Mammary epithelial cell (primary cell): ENCODE measurements around the gene SEC14L5.

ENCODE experiments used
- EZH2 ChIP-seq: IDR thresholded peaks from 2 replicates; pipeline ENCODE4 v1.6.1; 2012; ENCODE audit warnings: low read length, inconsistent platforms, borderline replicate concordance
- TF ChIP-seq, protein P1 (sequence below), 2 donors: IDR thresholded peaks in 1 of 2; conservative IDR thresholded peaks in 1 of 2; 2 replicates each; pipeline ENCODE4 v1.5.1; 2011 to 2012; ENCODE audit warnings: inconsistent platforms in 2 of 2, low read length in 2 of 2, mild to moderate bottlenecking in 2 of 2, control low read depth in 1 of 2, low read depth in 1 of 2; ENCODE audit not compliant: insufficient read depth in 1 of 2; ENCODE audit errors: extremely low read depth in 1 of 2

DNA sequence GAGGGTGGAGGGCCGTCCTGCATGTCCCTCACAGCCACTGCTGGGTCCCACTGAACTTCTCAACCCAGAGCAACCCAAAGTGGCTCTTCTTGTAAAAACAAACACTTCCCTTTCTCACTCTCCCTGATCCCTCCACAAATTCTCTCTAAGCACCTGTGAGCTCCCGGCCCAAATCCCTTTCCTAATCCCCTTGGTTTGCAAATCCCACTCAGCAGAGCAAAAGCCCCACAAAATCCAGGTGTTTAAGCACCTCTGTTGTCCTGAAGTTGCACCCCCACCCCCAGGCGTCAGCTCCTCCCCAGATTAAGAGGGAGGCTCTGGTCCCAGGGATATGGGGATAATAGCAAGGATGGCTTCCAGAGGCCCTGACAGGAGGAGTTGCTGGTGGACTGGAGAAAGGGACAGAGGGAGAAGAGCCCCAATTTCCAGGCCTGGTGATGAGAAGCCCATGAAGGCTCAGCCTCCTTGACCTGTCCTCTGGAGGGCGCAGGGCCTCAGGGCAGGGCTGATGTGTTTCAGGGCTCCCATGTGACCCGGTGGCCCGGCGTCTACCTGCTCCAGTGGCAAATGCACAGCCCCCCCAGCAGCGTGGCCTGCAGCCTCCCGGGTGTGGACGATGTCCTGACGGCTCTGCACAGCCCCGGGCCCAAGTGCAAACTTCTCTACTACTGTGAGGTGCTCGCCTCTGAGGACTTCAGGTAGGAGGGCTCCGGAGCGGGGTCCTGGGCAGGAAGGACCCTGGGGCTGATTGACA lies 52.6 kb downstream of the SEC14L5 start:
- TF ChIP-seq, protein P1, sequence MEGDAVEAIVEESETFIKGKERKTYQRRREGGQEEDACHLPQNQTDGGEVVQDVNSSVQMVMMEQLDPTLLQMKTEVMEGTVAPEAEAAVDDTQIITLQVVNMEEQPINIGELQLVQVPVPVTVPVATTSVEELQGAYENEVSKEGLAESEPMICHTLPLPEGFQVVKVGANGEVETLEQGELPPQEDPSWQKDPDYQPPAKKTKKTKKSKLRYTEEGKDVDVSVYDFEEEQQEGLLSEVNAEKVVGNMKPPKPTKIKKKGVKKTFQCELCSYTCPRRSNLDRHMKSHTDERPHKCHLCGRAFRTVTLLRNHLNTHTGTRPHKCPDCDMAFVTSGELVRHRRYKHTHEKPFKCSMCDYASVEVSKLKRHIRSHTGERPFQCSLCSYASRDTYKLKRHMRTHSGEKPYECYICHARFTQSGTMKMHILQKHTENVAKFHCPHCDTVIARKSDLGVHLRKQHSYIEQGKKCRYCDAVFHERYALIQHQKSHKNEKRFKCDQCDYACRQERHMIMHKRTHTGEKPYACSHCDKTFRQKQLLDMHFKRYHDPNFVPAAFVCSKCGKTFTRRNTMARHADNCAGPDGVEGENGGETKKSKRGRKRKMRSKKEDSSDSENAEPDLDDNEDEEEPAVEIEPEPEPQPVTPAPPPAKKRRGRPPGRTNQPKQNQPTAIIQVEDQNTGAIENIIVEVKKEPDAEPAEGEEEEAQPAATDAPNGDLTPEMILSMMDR (conservative IDR thresholded peaks at IDR 0.05 in 1 of 2, IDR thresholded peaks at IDR 0.05 in 1 of 2; ENCODE audit: extremely low read depth in 1 of 2, insufficient read depth in 1 of 2, low read depth in 1 of 2, low read length in 2 of 2): no peak
- no peak for TF ChIP-seq EZH2
